Activated CD4-positive, alpha-beta memory T cell treated with anti-CD3 and anti-CD28 coated beads, Interleukin-2, amount 10 ng/mL, durations not matched to agents 7 days and 5 days (primary cell): ENCODE data around the gene SENP7. TPM values are rescaled to one million over a fixed set of nuclear protein-coding genes. Genes with fewer than 3 reads are reported as not detected.
"Not testable (repeated sequence)": the region's sequence is repeated elsewhere in the genome, so short reads cannot be mapped to it uniquely, and the experiment has no call there.

Source experiments
- CTCF ChIA-PET: fragments of 350-600 bp; sonication (Branson Sonifier 250); formaldehyde crosslinking; loops from one replicate; lab custom pipeline; 2021; ENCODE audit warnings: antibody characterized with exemption, inconsistent platforms; lab: Charles Lee
- POLR2A ChIA-PET: fragments of 350-600 bp; sonication (Branson Sonifier 250); formaldehyde crosslinking; loops from one replicate; lab custom pipeline; 2021; ENCODE audit warnings: antibody characterized with exemption; lab: Charles Lee
- DNase-seq: peaks from one replicate; pipeline ENCODE4 v3.0.0-alpha.2; 2020
- H3K27ac Mint-ChIP-seq: one replicate; pipeline ENCODE4 v1.8.0; 2021; ENCODE audit warnings: mild to moderate bottlenecking, mixed read lengths
- H3K27me3 Mint-ChIP-seq: one replicate; pipeline ENCODE4 v1.8.0; 2021; ENCODE audit warnings: mixed read lengths
- H3K36me3 Mint-ChIP-seq: one replicate; pipeline ENCODE4 v1.8.0; 2021; ENCODE audit warnings: low read depth, mixed read lengths
- H3K4me1 Mint-ChIP-seq: one replicate; pipeline ENCODE4 v1.8.0; 2021; ENCODE audit warnings: mixed read lengths
- H3K4me3 Mint-ChIP-seq: one replicate; pipeline ENCODE4 v1.8.0; 2021; ENCODE audit warnings: mild to moderate bottlenecking, mixed read lengths
- H3K9me3 Mint-ChIP-seq: one replicate; pipeline ENCODE4 v1.8.0; 2021; ENCODE audit warnings: mixed read lengths
- total RNA-seq, 2 experiments: library from RNA; stranded (reverse); gene quantifications; one replicate each; pipeline ENCODE4 v1.2.3, GENCODE V29; 2021

The SENP7 gene
- total RNA-seq, 2 experiments from 2014 or later, result 28.3 to 30.5 TPM

- POLR2A ChIA-PET, result no interaction called here
- DNase-seq, result no peak
- CTCF ChIA-PET, result no interaction called here
- no peaks in the 10 kb centered on the region for H3K9me3 Mint-ChIP-seq
- H3K36me3 Mint-ChIP-seq, result peaks cover 22% of the 10 kb centered on the region
- H3K27me3 Mint-ChIP-seq, result no peaks in the 10 kb centered on the region
- H3K4me1 Mint-ChIP-seq, result no peaks in the 10 kb centered on the region
- H3K27ac Mint-ChIP-seq, result no peak overlapping the region
- no peak overlapping the region for H3K4me3 Mint-ChIP-seq
Measured at GRCh38 chr3:101333883-101334282, 179.1 kb downstream of the SENP7 start.

GRCh38 chr3:101329016-101329673 lies 183.9 kb downstream of the SENP7 start:
- Mint-ChIP-seq H3K4me1 (no peaks in the 10 kb centered on the region), H3K36me3 (peaks cover 24% of the 10 kb centered on the region), H3K9me3 (no peaks in the 10 kb centered on the region), H3K27ac (no peak overlapping the region), H3K4me3 (no peak overlapping the region), H3K27me3 (no peaks in the 10 kb centered on the region)
- DNase-seq, result no peak
- POLR2A ChIA-PET, result no interaction called here
- CTCF ChIA-PET, result no interaction called here

GRCh38 chr3:101325393-101326134 lies 187.4 kb downstream of the SENP7 start:
- Mint-ChIP-seq H3K4me3 (no peak overlapping the region), H3K9me3 (no peaks in the 10 kb centered on the region), H3K27me3 (no peaks in the 10 kb centered on the region), H3K4me1 (no peaks in the 10 kb centered on the region), H3K36me3 (peaks cover 21% of the 10 kb centered on the region), H3K27ac (no peak overlapping the region)
- DNase-seq, result no peak
- ChIA-PET CTCF (interaction anchor here (0.5 kb wide), 1 partner anchor 1011 kb away, joined by 3 read pairs; no protein-coding TSS in a partner anchor), POLR2A (no interaction called here)

- ChIA-PET POLR2A (no interaction called here), CTCF (interaction anchor here (1.5 kb wide), 1 partner anchor 11 kb away, joined by 3 read pairs; no protein-coding TSS in a partner anchor)
- Mint-ChIP-seq H3K27ac (no peak within 1 kb of the TSS), H3K36me3 (no peaks in the 10 kb centered on the region), H3K27me3 (no peaks in the 10 kb centered on the region), H3K4me1 (no peaks in the 10 kb centered on the region), H3K4me3 (no peak within 1 kb of the TSS), H3K9me3 (no peaks in the 10 kb centered on the region)
- no peak for DNase-seq
Measured at GRCh38 chr3:101320475-101320874, 192.5 kb downstream of the SENP7 start, which contains the start of gene IMPG2. IMPG2 (minus strand) TSS chr3:101320575; CDS start chr3:101320372, 203 bp downstream.

GRCh38 chr3:101319531-101319930 lies 193.5 kb downstream of the SENP7 start:
- POLR2A ChIA-PET, result no interaction called here
- Mint-ChIP-seq H3K4me1 (no peaks in the 10 kb centered on the region), H3K4me3 (no peak overlapping the region), H3K27ac (no peak overlapping the region), H3K36me3 (no peaks in the 10 kb centered on the region), H3K27me3 (no peaks in the 10 kb centered on the region), H3K9me3 (no peaks in the 10 kb centered on the region)
- CTCF ChIA-PET, result no interaction called here
- no peak for DNase-seq

- POLR2A ChIA-PET, result no interaction called here
- H3K36me3 Mint-ChIP-seq, result peaks cover 21% of the 10 kb centered on the region
- H3K4me3 Mint-ChIP-seq, result no peak overlapping the region
- H3K27ac Mint-ChIP-seq, result no peak overlapping the region
- H3K9me3 Mint-ChIP-seq, result peaks cover 16% of the 10 kb centered on the region
- H3K27me3 Mint-ChIP-seq, result no peaks in the 10 kb centered on the region
- H3K4me1 Mint-ChIP-seq, result no peaks in the 10 kb centered on the region
- no peak for DNase-seq
- CTCF ChIA-PET, result no interaction called here
Measured at GRCh38 chr3:101312545-101312944, 200.5 kb downstream of the SENP7 start.

- Mint-ChIP-seq H3K27me3 (no peaks in the 10 kb centered on the region), H3K9me3 (peaks cover 20% of the 10 kb centered on the region), H3K27ac (no peak overlapping the region), H3K4me1 (no peaks in the 10 kb centered on the region), H3K4me3 (no peak overlapping the region), H3K36me3 (peaks cover 25% of the 10 kb centered on the region)
- ChIA-PET POLR2A (no interaction called here), CTCF (no interaction called here)
- DNase-seq, result no peak
Measured at GRCh38 chr3:101311676-101312075, 201.3 kb downstream of the SENP7 start.

- H3K4me3 Mint-ChIP-seq, result no peak overlapping the region
- H3K27me3 Mint-ChIP-seq, result no peaks in the 10 kb centered on the region
- DNase-seq, result no peak
- peaks cover 24% of the 10 kb centered on the region for H3K9me3 Mint-ChIP-seq
- H3K4me1 Mint-ChIP-seq, result no peaks in the 10 kb centered on the region
- peaks cover 25% of the 10 kb centered on the region for H3K36me3 Mint-ChIP-seq
- CTCF ChIA-PET, result interaction anchor here (0.6 to 1.3 kb wide), 2 partner anchors 13 to 1479 kb away, joined by 3 to 4 read pairs; no protein-coding TSS in a partner anchor
- POLR2A ChIA-PET, result interaction anchor here (0.6 kb wide), 1 partner anchor 1509 kb away, joined by 3 read pairs; no protein-coding TSS in a partner anchor
- no peak overlapping the region for H3K27ac Mint-ChIP-seq
Measured at GRCh38 chr3:101310978-101311375, 202.0 kb downstream of the SENP7 start.

- H3K27ac Mint-ChIP-seq, result not testable (repeated sequence)
Measured at GRCh38 chr3:101308147-101308772, 204.8 kb downstream of the SENP7 start.

GRCh38 chr3:101303836-101304235 lies 209.2 kb downstream of the SENP7 start:
- H3K36me3 Mint-ChIP-seq, result peaks cover 21% of the 10 kb centered on the region
- H3K4me1 Mint-ChIP-seq, result no peaks in the 10 kb centered on the region
- no peak for DNase-seq
- H3K4me3 Mint-ChIP-seq, result no peak overlapping the region
- ChIA-PET CTCF (no interaction called here), POLR2A (no interaction called here)
- peaks cover 28% of the 10 kb centered on the region for H3K9me3 Mint-ChIP-seq
- H3K27me3 Mint-ChIP-seq, result no peaks in the 10 kb centered on the region
- no peak overlapping the region for H3K27ac Mint-ChIP-seq

More at GRCh38 chr3:101308147-101308772, 204.8 kb downstream of the SENP7 start:
- CTCF ChIA-PET, H3K4me3 Mint-ChIP-seq, POLR2A ChIA-PET, H3K4me1 Mint-ChIP-seq, DNase-seq, H3K27me3 Mint-ChIP-seq: not testable (repeated sequence)
- peaks cover 27% of the 10 kb centered on the region for H3K9me3 Mint-ChIP-seq
- peaks cover 29% of the 10 kb centered on the region for H3K36me3 Mint-ChIP-seq

- POLR2A ChIA-PET, result no interaction called here
- Mint-ChIP-seq H3K9me3 (peaks cover 27% of the 10 kb centered on the region), H3K4me1 (no peaks in the 10 kb centered on the region), H3K4me3 (no peak overlapping the region), H3K27ac (no peak overlapping the region), H3K27me3 (no peaks in the 10 kb centered on the region), H3K36me3 (peaks cover 20% of the 10 kb centered on the region)
- CTCF ChIA-PET, result no interaction called here
- no peak for DNase-seq
Measured at GRCh38 chr3:101303089-101303731, 209.8 kb downstream of the SENP7 start.

- CTCF ChIA-PET, result no interaction called here
- POLR2A ChIA-PET, result no interaction called here
Measured at GRCh38 chr3:101300073-101300472, 212.9 kb downstream of the SENP7 start.

GRCh38 chr3:101292027-101292426 lies 221.0 kb downstream of the SENP7 start:
- Mint-ChIP-seq H3K4me3 (no peak overlapping the region), H3K27ac (no peak overlapping the region), H3K4me1 (no peaks in the 10 kb centered on the region), H3K27me3 (no peaks in the 10 kb centered on the region), H3K9me3 (peaks cover 3% of the 10 kb centered on the region), H3K36me3 (no peaks in the 10 kb centered on the region)
- no peak for DNase-seq
- CTCF ChIA-PET, result no interaction called here
- POLR2A ChIA-PET, result no interaction called here

More at GRCh38 chr3:101300073-101300472, 212.9 kb downstream of the SENP7 start:
- no peaks in the 10 kb centered on the region for H3K4me1 Mint-ChIP-seq
- no peak overlapping the region for H3K27ac Mint-ChIP-seq
- H3K36me3 Mint-ChIP-seq, result peaks cover 10% of the 10 kb centered on the region
- no peak for DNase-seq
- no peaks in the 10 kb centered on the region for H3K27me3 Mint-ChIP-seq
- peaks cover 16% of the 10 kb centered on the region for H3K9me3 Mint-ChIP-seq
- H3K4me3 Mint-ChIP-seq, result no peak overlapping the region
